ENCODE measurements around the gene SEMA6B.

- TF ChIP-seq, protein P1, sequence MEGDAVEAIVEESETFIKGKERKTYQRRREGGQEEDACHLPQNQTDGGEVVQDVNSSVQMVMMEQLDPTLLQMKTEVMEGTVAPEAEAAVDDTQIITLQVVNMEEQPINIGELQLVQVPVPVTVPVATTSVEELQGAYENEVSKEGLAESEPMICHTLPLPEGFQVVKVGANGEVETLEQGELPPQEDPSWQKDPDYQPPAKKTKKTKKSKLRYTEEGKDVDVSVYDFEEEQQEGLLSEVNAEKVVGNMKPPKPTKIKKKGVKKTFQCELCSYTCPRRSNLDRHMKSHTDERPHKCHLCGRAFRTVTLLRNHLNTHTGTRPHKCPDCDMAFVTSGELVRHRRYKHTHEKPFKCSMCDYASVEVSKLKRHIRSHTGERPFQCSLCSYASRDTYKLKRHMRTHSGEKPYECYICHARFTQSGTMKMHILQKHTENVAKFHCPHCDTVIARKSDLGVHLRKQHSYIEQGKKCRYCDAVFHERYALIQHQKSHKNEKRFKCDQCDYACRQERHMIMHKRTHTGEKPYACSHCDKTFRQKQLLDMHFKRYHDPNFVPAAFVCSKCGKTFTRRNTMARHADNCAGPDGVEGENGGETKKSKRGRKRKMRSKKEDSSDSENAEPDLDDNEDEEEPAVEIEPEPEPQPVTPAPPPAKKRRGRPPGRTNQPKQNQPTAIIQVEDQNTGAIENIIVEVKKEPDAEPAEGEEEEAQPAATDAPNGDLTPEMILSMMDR (IDR thresholded peaks at IDR 0.05; ENCODE audit: poor library complexity): no peak
- TF ChIP-seq EZH2 (IDR thresholded peaks at IDR 0.05; ENCODE audit: borderline replicate concordance): no peak
Measured at GRCh38 chr19:4553775-4554174, 5.7 kb downstream of the SEMA6B start.

Data from hepatocyte (in vitro differentiated cells).